Measurements from ENCODE around the gene PARN.

GRCh38 chr16:14486520-14487303 is 143.3 kb downstream of the PARN start:
- TF ChIP-seq POLR2A (IDR thresholded peaks at IDR 0.05) (peak; percentile 52), CTCF (IDR thresholded peaks at IDR 0.05) (no peak)

All from right lobe of liver (tissue), 4 donors.